Thyroid gland (tissue), 4 donors: ENCODE data around the gene ZNF586.

Experiments used
- POLR2A ChIP-seq, 2 donors: fragments of 450-650 bp; IDR thresholded peaks; one replicate each; pipeline ENCODE4 v1.6.1; 2017; ENCODE audit warnings: antibody characterized with exemption in 2 of 2, mild to moderate bottlenecking in 2 of 2, moderate library complexity in 1 of 2
- TF ChIP-seq, protein P1 (sequence below), 6 experiments: fragments of 200-600 bp in 3 of 6; fragments of 450-650 bp in 3 of 6; sonication (generic) in 3 of 6; IDR thresholded peaks; one replicate each; pipeline ENCODE4 v1.5.1; 2016 to 2019; ENCODE audit warnings: antibody characterized with exemption in 6 of 6, mild to moderate bottlenecking in 2 of 6, inconsistent platforms in 1 of 6, moderate library complexity in 1 of 6

GRCh38 chr19:57769345-57770131 is at the start of gene ZNF586:
- TF ChIP-seq, protein P1, sequence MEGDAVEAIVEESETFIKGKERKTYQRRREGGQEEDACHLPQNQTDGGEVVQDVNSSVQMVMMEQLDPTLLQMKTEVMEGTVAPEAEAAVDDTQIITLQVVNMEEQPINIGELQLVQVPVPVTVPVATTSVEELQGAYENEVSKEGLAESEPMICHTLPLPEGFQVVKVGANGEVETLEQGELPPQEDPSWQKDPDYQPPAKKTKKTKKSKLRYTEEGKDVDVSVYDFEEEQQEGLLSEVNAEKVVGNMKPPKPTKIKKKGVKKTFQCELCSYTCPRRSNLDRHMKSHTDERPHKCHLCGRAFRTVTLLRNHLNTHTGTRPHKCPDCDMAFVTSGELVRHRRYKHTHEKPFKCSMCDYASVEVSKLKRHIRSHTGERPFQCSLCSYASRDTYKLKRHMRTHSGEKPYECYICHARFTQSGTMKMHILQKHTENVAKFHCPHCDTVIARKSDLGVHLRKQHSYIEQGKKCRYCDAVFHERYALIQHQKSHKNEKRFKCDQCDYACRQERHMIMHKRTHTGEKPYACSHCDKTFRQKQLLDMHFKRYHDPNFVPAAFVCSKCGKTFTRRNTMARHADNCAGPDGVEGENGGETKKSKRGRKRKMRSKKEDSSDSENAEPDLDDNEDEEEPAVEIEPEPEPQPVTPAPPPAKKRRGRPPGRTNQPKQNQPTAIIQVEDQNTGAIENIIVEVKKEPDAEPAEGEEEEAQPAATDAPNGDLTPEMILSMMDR (IDR thresholded peaks at IDR 0.05): no peak
- TF ChIP-seq POLR2A (IDR thresholded peaks at IDR 0.05): peak in 1 of 2 donors; percentile 64
